Adrenal gland (tissue), 5 donors: Measurements from ENCODE around the gene ST3GAL3.

ENCODE experiments used
- CTCF ChIP-seq, 6 experiments: fragments of 450-650 bp in 4 of 6; fragments of 200-600 bp in 2 of 6; sonication (generic) in 1 of 6; IDR thresholded peaks; 1 replicate in 5 of 6; 2 replicates in 1 of 6; pipeline versions ENCODE4 v1.5.1 to v1.8.0; 2016 to 2021; ENCODE audit warnings: antibody characterized with exemption in 6 of 6, mild to moderate bottlenecking in 2 of 6, moderate library complexity in 1 of 6
- POLR2A ChIP-seq, 2 donors: fragments of 450-650 bp; IDR thresholded peaks; one replicate each; pipeline ENCODE4 v1.6.1; 2017; ENCODE audit warnings: antibody characterized with exemption in 2 of 2, mild to moderate bottlenecking in 2 of 2, moderate library complexity in 1 of 2
- donor health status: DM: no; HTN: no; CAD: no.

DNA sequence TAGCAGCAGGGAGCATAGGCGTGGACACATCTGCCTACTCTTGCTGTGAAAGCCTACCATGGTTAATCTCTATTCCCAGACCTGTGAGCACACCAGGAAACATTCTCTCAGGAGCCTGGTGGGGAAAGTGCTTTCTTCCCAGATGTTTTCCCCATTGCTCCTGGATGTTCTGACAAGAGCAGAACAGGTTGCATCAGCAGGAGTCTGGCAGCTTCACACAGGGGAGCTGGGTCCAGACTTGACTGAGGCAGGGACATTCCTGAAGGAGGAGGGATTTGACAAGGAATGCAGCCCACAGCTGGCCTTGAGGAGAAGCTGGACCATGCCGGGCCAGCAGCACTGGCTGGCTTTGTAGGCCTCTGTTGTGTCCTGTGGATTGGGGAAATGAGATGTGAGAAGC is 205.3 kb downstream of the ST3GAL3 start:
- no peak for TF ChIP-seq CTCF (IDR thresholded peaks at IDR 0.05)
- no peak for TF ChIP-seq POLR2A (IDR thresholded peaks at IDR 0.05)
